Natural killer cell (primary cell): ENCODE data around the gene SVEP1. TPM values are rescaled to one million over a fixed set of nuclear protein-coding genes. Genes with fewer than 3 reads are reported as not detected.

ENCODE experiments used
- ATAC-seq, 3 donors: fragments of 150-1000 bp in 2 of 3; fragments of 200-7000 bp in 1 of 3; cut with Tn5 transposase; 1 replicate in 1 of 3; 2 replicates in 2 of 3; pipeline ENCODE4 v1.10.0; 2021; ENCODE audit warnings: mild to moderate bottlenecking in 2 of 3, moderate library complexity in 2 of 3
- DNase-seq, 2 donors: peaks; one replicate each; pipeline versions ENCODE4 v3.0.0 to v3.0.0-alpha.2; 2013 to 2021; ENCODE audit warnings: mixed read lengths in 1 of 2
- H3K27ac ChIP-seq: one replicate; pipeline ENCODE4 v1.5.1; 2013; ENCODE audit warnings: mild to moderate bottlenecking, low read length
- H3K27me3 ChIP-seq: one replicate; pipeline ENCODE4 v1.6.1; 2013; ENCODE audit warnings: low read length; ENCODE audit not compliant: control insufficient read depth, insufficient read depth
- H3K36me3 ChIP-seq: one replicate; pipeline ENCODE4 v1.6.1; 2013; ENCODE audit warnings: low read length; ENCODE audit not compliant: control insufficient read depth, insufficient read depth
- H3K4me1 ChIP-seq: one replicate; pipeline ENCODE4 v1.6.1; 2013; ENCODE audit warnings: low read length; ENCODE audit not compliant: control insufficient read depth, insufficient read depth
- H3K4me3 ChIP-seq: one replicate; pipeline ENCODE4 v1.5.1; 2013; ENCODE audit warnings: low read length
- H3K9me3 ChIP-seq: one replicate; pipeline ENCODE4 v1.6.1; 2013; ENCODE audit warnings: low read length; ENCODE audit not compliant: control insufficient read depth, insufficient read depth
- H3K27ac Mint-ChIP-seq, 2 donors: one replicate each; pipeline ENCODE4 v1.8.0; 2022; ENCODE audit warnings: mild to moderate bottlenecking in 2 of 2, mixed read lengths in 2 of 2, moderate library complexity in 1 of 2
- H3K27me3 Mint-ChIP-seq, 2 donors: one replicate each; pipeline ENCODE4 v1.8.0; 2022; ENCODE audit warnings: low read depth in 2 of 2, mixed read lengths in 2 of 2
- H3K36me3 Mint-ChIP-seq: one replicate; pipeline ENCODE4 v1.8.0; 2022; ENCODE audit warnings: mixed read lengths
- H3K4me1 Mint-ChIP-seq, 2 donors: one replicate each; pipeline ENCODE4 v1.8.0; 2022; ENCODE audit warnings: mixed read lengths in 2 of 2
- H3K4me3 Mint-ChIP-seq: one replicate; pipeline ENCODE4 v1.8.0; 2022; ENCODE audit warnings: mild to moderate bottlenecking, moderate library complexity, mixed read lengths
- H3K9me3 Mint-ChIP-seq, 2 donors: one replicate each; pipeline ENCODE4 v1.8.0; 2022; ENCODE audit warnings: mixed read lengths in 2 of 2
- CTCF ChIP-seq: fragments of 200-600 bp; IDR thresholded peaks from one replicate; pipeline ENCODE4 v1.8.0; 2022; ENCODE audit warnings: antibody characterized with exemption
- WGBS: methylation state at CpG from one replicate; pipeline ENCODE4 v1.1.7; 2013; ENCODE audit warnings: missing lambda C conversion rate; ENCODE audit not compliant: insufficient coverage; 5-methylcytosine and 5-hydroxymethylcytosine counted together
- intact Hi-C: fragments of 100-400 bp; cut with micrococcal nuclease; formaldehyde crosslinking; loops from one replicate; pipeline ENCODE4 v1.14.2; 2022
- total RNA-seq, 4 donors: library from RNA; stranded (reverse); fragments of 120-200 nt in 1 of 4; gene quantifications; one replicate each; pipeline versions ENCODE4 v1.2.3 to v1.2.4, GENCODE V29; 2013 to 2022

The SVEP1 gene
- total RNA-seq, 3 donors from 2014 or later (not counting 1 experiment from before 2014, with no cell fraction given), result not detected

- WGBS, result 87% methylated on average over 2 of the region's 2 CpGs
- no peaks in the 10 kb centered on the region for H3K4me1 Mint-ChIP-seq
- Histone ChIP-seq H3K36me3 (no peaks in the 10 kb centered on the region), H3K4me1 (no peaks in the 10 kb centered on the region), H3K27ac (no peak overlapping the region), H3K27me3 (no peaks in the 10 kb centered on the region), H3K4me3 (no peak overlapping the region), H3K9me3 (no peaks in the 10 kb centered on the region)
- H3K9me3 Mint-ChIP-seq, result peaks cover 0 to 2% of the 10 kb centered on the region in 2 donors
- TF ChIP-seq CTCF, result no peak
- no peaks in the 10 kb centered on the region for H3K27me3 Mint-ChIP-seq
- no peak overlapping the region for H3K27ac Mint-ChIP-seq
- intact Hi-C loops, result no loop called here
- H3K36me3 Mint-ChIP-seq, result no peaks in the 10 kb centered on the region
- DNase-seq, result no peak
- H3K4me3 Mint-ChIP-seq, result no peak overlapping the region
- ATAC-seq, result no peak
These were observed 33.8 kb downstream of the SVEP1 start for GRCh38 chr9:110545705-110546104.

- no peaks in the 10 kb centered on the region for H3K27me3 Mint-ChIP-seq
- H3K4me1 Mint-ChIP-seq, result no peaks in the 10 kb centered on the region
- H3K9me3 ChIP-seq, result no peaks in the 10 kb centered on the region
- H3K9me3 Mint-ChIP-seq, result peaks cover 0 to 2% of the 10 kb centered on the region in 2 donors
- H3K27ac ChIP-seq, result no peak overlapping the region
- TF ChIP-seq CTCF, result no peak
- H3K36me3 ChIP-seq, result no peaks in the 10 kb centered on the region
- H3K4me1 ChIP-seq, result no peaks in the 10 kb centered on the region
- H3K27ac Mint-ChIP-seq, result no peak overlapping the region
- no peak overlapping the region for H3K4me3 ChIP-seq
- 91% methylated on average over 2 of the region's 2 CpGs for WGBS
- H3K36me3 Mint-ChIP-seq, result no peaks in the 10 kb centered on the region
- H3K4me3 Mint-ChIP-seq, result no peak overlapping the region
- DNase-seq (no peak), ATAC-seq (no peak)
- no peaks in the 10 kb centered on the region for H3K27me3 ChIP-seq
- intact Hi-C loops, result no loop called here
These were observed 35.9 kb downstream of the SVEP1 start for GRCh38 chr9:110543631-110544051.

- WGBS, result 82% methylated on average over 2 of the region's 2 CpGs
- H3K27me3 Mint-ChIP-seq, result no peaks in the 10 kb centered on the region
- Histone ChIP-seq H3K9me3 (no peaks in the 10 kb centered on the region), H3K27me3 (no peaks in the 10 kb centered on the region), H3K4me3 (no peak overlapping the region), H3K36me3 (no peaks in the 10 kb centered on the region), H3K4me1 (no peaks in the 10 kb centered on the region), H3K27ac (no peak overlapping the region)
- intact Hi-C loops, result no loop called here
- ATAC-seq (no peak), DNase-seq (no peak)
- TF ChIP-seq CTCF, result no peak
- H3K9me3 Mint-ChIP-seq, result peaks cover 0 to 2% of the 10 kb centered on the region in 2 donors
- H3K4me1 Mint-ChIP-seq, result no peaks in the 10 kb centered on the region
- no peaks in the 10 kb centered on the region for H3K36me3 Mint-ChIP-seq
- H3K4me3 Mint-ChIP-seq, result no peak overlapping the region
- H3K27ac Mint-ChIP-seq, result no peak overlapping the region
These were observed 37.6 kb downstream of the SVEP1 start for GRCh38 chr9:110541950-110542349.

- H3K4me1 Mint-ChIP-seq, result no peaks in the 10 kb centered on the region
- DNase-seq (no peak), ATAC-seq (no peak)
- no peaks in the 10 kb centered on the region for H3K36me3 ChIP-seq
- H3K27ac ChIP-seq, result no peak overlapping the region
- no peaks in the 10 kb centered on the region for H3K27me3 ChIP-seq
- H3K4me3 Mint-ChIP-seq, result no peak overlapping the region
- no peaks in the 10 kb centered on the region for H3K27me3 Mint-ChIP-seq
- 97% methylated on average over 2 of the region's 2 CpGs for WGBS
- H3K27ac Mint-ChIP-seq, result no peak overlapping the region
- no peaks in the 10 kb centered on the region for H3K4me1 ChIP-seq
- no peaks in the 10 kb centered on the region for H3K9me3 ChIP-seq
- H3K9me3 Mint-ChIP-seq, result peaks cover 2 to 9% of the 10 kb centered on the region in 2 donors
- TF ChIP-seq CTCF, result no peak
- H3K4me3 ChIP-seq, result no peak overlapping the region
- intact Hi-C loops, result no loop called here
- no peaks in the 10 kb centered on the region for H3K36me3 Mint-ChIP-seq
These were observed 40.9 kb downstream of the SVEP1 start for GRCh38 chr9:110538647-110539041.
